A673 (cell line): ENCODE results near the gene ADGRA1. TPM values are rescaled to one million over a fixed set of nuclear protein-coding genes. Genes with fewer than 3 reads are reported as not detected.

Source experiments
- BruUV-seq: library from RNA; stranded (reverse); fragments of 400-500 nt; replicated peaks from 2 replicates; lab custom pipeline; 2021; lab: Mats Ljungman, UMichigan
- CTCF ChIA-PET: fragments of 300-600 bp; sonication (Branson Sonifier 250); formaldehyde crosslinking; loops from one replicate; lab custom pipeline; 2022; ENCODE audit warnings: antibody characterized with exemption; lab: Charles Lee
- POLR2A ChIA-PET: fragments of 300-600 bp; sonication (Branson Sonifier 250); formaldehyde crosslinking; loops from one replicate; lab custom pipeline; 2022; ENCODE audit warnings: antibody characterized with exemption; ENCODE audit not compliant: low non-redundant PET; lab: Charles Lee
- DNase-seq: peaks from one replicate; pipeline ENCODE4 v3.0.0-alpha.2; 2015; ENCODE audit warnings: low spot score
- H3K27ac ChIP-seq: fragments of 200-600 bp; sonication (generic); 2 replicates; pipeline ENCODE4 v1.5.1; 2016; ENCODE audit warnings: mixed run types, low read depth, mild to moderate bottlenecking, mixed read lengths, antibody characterized with exemption, low read length; ENCODE audit not compliant: poor library complexity, severe bottlenecking
- H3K27me3 ChIP-seq: fragments of 200-600 bp; sonication (generic); replicated peaks from 2 replicates; pipeline ENCODE4 v1.6.1; 2017; ENCODE audit warnings: mixed run types, low read depth, mild to moderate bottlenecking, mixed read lengths, antibody characterized with exemption, low read length; ENCODE audit not compliant: insufficient read depth, poor library complexity
- H3K36me3 ChIP-seq: fragments of 200-600 bp; sonication (generic); 2 replicates; pipeline ENCODE4 v1.6.1; 2016; ENCODE audit warnings: mixed run types, mild to moderate bottlenecking, mixed read lengths, antibody characterized with exemption, low read length; ENCODE audit not compliant: insufficient read depth, poor library complexity, severe bottlenecking
- H3K4me1 ChIP-seq: fragments of 200-600 bp; sonication (generic); 2 replicates; pipeline ENCODE4 v1.6.1; 2017; ENCODE audit warnings: mixed run types, mild to moderate bottlenecking, mixed read lengths, antibody characterized with exemption, low read length; ENCODE audit not compliant: insufficient read depth, poor library complexity, severe bottlenecking
- H3K4me3 ChIP-seq: fragments of 200-600 bp; sonication (generic); 2 replicates; pipeline ENCODE4 v1.5.1; 2016; ENCODE audit warnings: low read depth, mixed run types, mild to moderate bottlenecking, mixed read lengths, low read length; ENCODE audit not compliant: poor library complexity, severe bottlenecking
- H3K9me3 ChIP-seq: fragments of 200-600 bp; sonication (generic); 2 replicates; pipeline ENCODE4 v1.6.1; 2016; ENCODE audit warnings: mixed run types, low read depth, mild to moderate bottlenecking, mixed read lengths, antibody characterized with exemption, low read length; ENCODE audit not compliant: poor library complexity, severe bottlenecking
- EZH2 ChIP-seq: fragments of 200-600 bp; sonication (generic); IDR thresholded peaks from 2 replicates; pipeline ENCODE4 v1.6.1; 2017; ENCODE audit warnings: borderline replicate concordance, low read depth, mild to moderate bottlenecking, mixed read lengths, antibody characterized with exemption, low read length; ENCODE audit not compliant: poor library complexity, severe bottlenecking
- intact Hi-C: fragments of 100-400 bp; cut with micrococcal nuclease; formaldehyde crosslinking; loops from one replicate; pipeline ENCODE4 v1.10.0; 2022; ENCODE audit not compliant: unreplicated experiment
- total RNA-seq: library from RNA; stranded (reverse); gene quantifications from 2 replicates; pipeline ENCODE4 v1.2.3, GENCODE V29; 2021
- TF ChIP-seq, protein P1 (sequence below): fragments of 300-800, 200-600 bp; sonication (generic); conservative IDR thresholded peaks from 2 replicates; pipeline ENCODE4 v1.5.1; 2017; ENCODE audit warnings: low read depth, mild to moderate bottlenecking, antibody characterized with exemption, low read length, moderate library complexity, mixed read lengths

The ADGRA1 gene
- total RNA-seq, 1 experiment from 2014 or later = 0.82 TPM

DNA sequence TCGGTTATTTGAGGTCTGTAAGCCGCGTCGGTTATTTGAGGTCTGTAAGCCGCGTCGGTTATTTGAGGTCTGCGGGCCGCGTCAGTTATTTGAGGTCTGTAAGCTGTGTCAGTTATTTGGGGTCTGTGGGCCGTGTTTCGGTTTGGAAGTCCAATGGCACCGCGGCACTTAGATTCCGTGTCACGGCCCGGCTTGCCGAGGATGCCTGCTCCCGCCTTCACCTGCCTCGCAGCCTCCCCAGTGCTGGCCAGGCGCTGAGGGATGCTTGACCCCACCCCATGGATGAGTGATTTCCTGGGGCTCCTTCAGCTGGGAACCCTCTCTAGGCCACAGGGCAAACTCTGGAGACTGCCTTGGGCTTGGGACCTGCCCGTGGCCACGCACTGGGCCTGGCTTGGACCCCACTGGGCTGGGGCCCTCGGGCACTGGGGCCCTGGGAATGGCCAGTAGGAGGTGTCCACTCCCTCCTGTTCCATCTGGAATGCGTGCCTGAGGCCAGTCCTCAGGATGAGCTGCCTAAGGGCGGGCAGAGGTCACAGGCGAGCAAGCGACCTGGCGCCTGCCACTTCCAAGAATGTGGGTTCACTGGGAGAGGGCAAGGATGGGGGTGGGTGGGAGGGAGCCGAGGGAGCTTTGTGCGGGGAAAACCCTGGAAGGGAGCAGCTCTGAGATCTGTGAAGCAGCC lies 25.6 kb downstream of the ADGRA1 start:
- CTCF ChIA-PET = no interaction called here

DNA sequence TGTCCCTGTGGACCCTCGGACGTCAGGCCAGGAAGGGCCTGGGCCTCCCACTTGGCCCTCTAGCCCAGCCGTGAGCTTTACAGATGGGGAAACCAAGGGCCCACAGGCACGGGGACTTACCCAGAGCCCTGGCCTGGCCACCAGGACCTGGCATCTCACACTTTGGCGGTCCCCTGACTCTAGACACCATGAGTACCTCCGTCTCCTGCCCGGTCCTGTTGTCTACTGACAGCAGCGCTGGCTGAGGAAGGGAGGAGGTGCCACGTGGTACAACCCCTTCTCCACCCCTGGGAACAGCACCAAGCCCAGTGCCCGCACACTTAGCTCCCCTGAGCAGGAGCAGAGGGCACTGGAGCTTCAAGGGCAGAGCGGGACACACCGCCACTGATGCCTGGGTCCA lies 26.1 kb downstream of the ADGRA1 start:
- H3K36me3 ChIP-seq = no peaks in the 10 kb centered on the region
- intact Hi-C loops = no loop called here
- POLR2A ChIA-PET = no interaction called here

More for the DNA sequence above, 25.6 kb downstream of the ADGRA1 start:
- POLR2A ChIA-PET = no interaction called here
- no peak overlapping the region for H3K27ac ChIP-seq
- no peak for DNase-seq
- no peaks in the 10 kb centered on the region for H3K9me3 ChIP-seq
- no peak overlapping the region for H3K4me3 ChIP-seq
- no peaks in the 10 kb centered on the region for H3K27me3 ChIP-seq
- H3K36me3 ChIP-seq = no peaks in the 10 kb centered on the region
- H3K4me1 ChIP-seq = no peaks in the 10 kb centered on the region
- TF ChIP-seq, protein P1, sequence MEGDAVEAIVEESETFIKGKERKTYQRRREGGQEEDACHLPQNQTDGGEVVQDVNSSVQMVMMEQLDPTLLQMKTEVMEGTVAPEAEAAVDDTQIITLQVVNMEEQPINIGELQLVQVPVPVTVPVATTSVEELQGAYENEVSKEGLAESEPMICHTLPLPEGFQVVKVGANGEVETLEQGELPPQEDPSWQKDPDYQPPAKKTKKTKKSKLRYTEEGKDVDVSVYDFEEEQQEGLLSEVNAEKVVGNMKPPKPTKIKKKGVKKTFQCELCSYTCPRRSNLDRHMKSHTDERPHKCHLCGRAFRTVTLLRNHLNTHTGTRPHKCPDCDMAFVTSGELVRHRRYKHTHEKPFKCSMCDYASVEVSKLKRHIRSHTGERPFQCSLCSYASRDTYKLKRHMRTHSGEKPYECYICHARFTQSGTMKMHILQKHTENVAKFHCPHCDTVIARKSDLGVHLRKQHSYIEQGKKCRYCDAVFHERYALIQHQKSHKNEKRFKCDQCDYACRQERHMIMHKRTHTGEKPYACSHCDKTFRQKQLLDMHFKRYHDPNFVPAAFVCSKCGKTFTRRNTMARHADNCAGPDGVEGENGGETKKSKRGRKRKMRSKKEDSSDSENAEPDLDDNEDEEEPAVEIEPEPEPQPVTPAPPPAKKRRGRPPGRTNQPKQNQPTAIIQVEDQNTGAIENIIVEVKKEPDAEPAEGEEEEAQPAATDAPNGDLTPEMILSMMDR = no peak
- no TSS peak for BruUV-seq
- intact Hi-C loops = no loop called here

DNA sequence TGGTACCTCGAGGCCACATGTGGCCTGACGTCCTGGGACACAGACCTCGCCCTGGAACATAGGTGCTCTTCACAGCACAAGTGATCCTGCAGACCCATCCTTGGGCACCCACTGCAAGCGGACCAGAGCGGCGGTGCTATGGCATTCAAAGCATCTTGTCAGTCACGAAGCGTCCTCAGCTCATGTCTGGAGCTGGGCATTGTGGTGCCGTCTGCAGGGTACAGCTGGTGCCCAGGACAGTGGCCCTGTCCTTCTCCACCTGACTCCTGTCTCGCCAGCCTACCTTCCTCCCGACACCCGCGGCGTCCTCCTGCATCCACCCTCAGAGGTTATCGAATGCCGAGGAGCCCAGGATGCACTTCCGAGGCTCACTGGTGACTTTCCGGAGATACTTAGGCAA lies 26.5 kb downstream of the ADGRA1 start:
- Histone ChIP-seq H3K4me3 (no peak overlapping the region), H3K4me1 (no peaks in the 10 kb centered on the region), H3K27me3 (no peaks in the 10 kb centered on the region), H3K27ac (no peak overlapping the region), H3K36me3 (no peaks in the 10 kb centered on the region), H3K9me3 (no peaks in the 10 kb centered on the region)
- POLR2A ChIA-PET = no interaction called here
- intact Hi-C loops = no loop called here
- DNase-seq = no peak
- no TSS peak for BruUV-seq
- TF ChIP-seq EZH2 = no peak
- TF ChIP-seq, protein P1 = no peak
- CTCF ChIA-PET = no interaction called here

More for the DNA sequence above, 26.1 kb downstream of the ADGRA1 start:
- Histone ChIP-seq H3K4me3 (no peak overlapping the region), H3K9me3 (no peaks in the 10 kb centered on the region), H3K4me1 (no peaks in the 10 kb centered on the region), H3K27me3 (no peaks in the 10 kb centered on the region), H3K27ac (no peak overlapping the region)
- CTCF ChIA-PET = no interaction called here
- TF ChIP-seq EZH2 = no peak
- TF ChIP-seq, protein P1 = no peak
- DNase-seq = no peak
- no TSS peak for BruUV-seq
